COLO668 (cell line): Measurements from ENCODE around the gene APBA1.
A peak's percentile ranks its signal among the peaks of the same experiment; 100 is the strongest.

Source experiments
- DNase-seq: peaks from one replicate; lab custom pipeline; 2025; ENCODE audit not compliant: unreplicated experiment; lab: John Stamatoyannopoulos, UW

The APBA1 gene

GRCh38 chr9:69658987-69659675 lies 13.0 kb downstream of the APBA1 start:
- DNase-seq: no peak

- no peak for DNase-seq
Observed at GRCh38 chr9:69657269-69657668, 14.9 kb downstream of the APBA1 start.

- no peak for DNase-seq
Observed at GRCh38 chr9:69655065-69655464, 17.1 kb downstream of the APBA1 start.

GRCh38 chr9:69653261-69653660 lies 18.9 kb downstream of the APBA1 start:
- no peak for DNase-seq

- DNase-seq: no peak
Observed at GRCh38 chr9:69649566-69650250, 22.5 kb downstream of the APBA1 start.

- DNase-seq: no peak
Observed at GRCh38 chr9:69647804-69648203, 24.4 kb downstream of the APBA1 start.

GRCh38 chr9:69646810-69647209 lies 25.4 kb downstream of the APBA1 start:
- DNase-seq: no peak

GRCh38 chr9:69645488-69645887 lies 26.7 kb downstream of the APBA1 start:
- DNase-seq: peak; percentile 77

GRCh38 chr9:69643098-69643497 lies 29.1 kb downstream of the APBA1 start:
- no peak for DNase-seq

- DNase-seq: no peak
Observed at GRCh38 chr9:69637817-69638200, 34.4 kb downstream of the APBA1 start.

- DNase-seq: no peak
Observed at GRCh38 chr9:69637193-69637816, 34.9 kb downstream of the APBA1 start.

- no peak for DNase-seq
Observed at GRCh38 chr9:69633716-69634115, 38.5 kb downstream of the APBA1 start.

GRCh38 chr9:69632768-69633167 lies 39.4 kb downstream of the APBA1 start:
- DNase-seq: no peak

GRCh38 chr9:69627281-69627680 lies 44.9 kb downstream of the APBA1 start:
- no peak for DNase-seq

- DNase-seq: no peak
Observed at GRCh38 chr9:69623276-69623675, 48.9 kb downstream of the APBA1 start.

GRCh38 chr9:69622676-69623075 lies 49.5 kb downstream of the APBA1 start:
- no peak for DNase-seq

GRCh38 chr9:69621730-69622460 lies 50.3 kb downstream of the APBA1 start:
- no peak for DNase-seq

- no peak for DNase-seq
Observed at GRCh38 chr9:69620731-69621130, 51.4 kb downstream of the APBA1 start.

- DNase-seq: no peak
Observed at GRCh38 chr9:69619233-69619632, 52.9 kb downstream of the APBA1 start.

GRCh38 chr9:69617006-69617405 lies 55.2 kb downstream of the APBA1 start:
- DNase-seq: no peak

GRCh38 chr9:69615880-69616279 lies 56.3 kb downstream of the APBA1 start:
- no peak for DNase-seq

GRCh38 chr9:69611221-69611620 lies 61.0 kb downstream of the APBA1 start:
- no peak for DNase-seq
